Panc1 (cell line): ENCODE data around the gene COL27A1. TPM values are rescaled to one million over a fixed set of nuclear protein-coding genes. Genes with fewer than 3 reads are reported as not detected.

ENCODE experiments used
- ATAC-seq: fragments of 200-7000 bp; cut with Tn5 transposase; 2 replicates; pipeline ENCODE4 v1.9.1; 2020; ENCODE audit warnings: mild to moderate bottlenecking, moderate library complexity
- BruUV-seq: library from RNA; stranded (reverse); fragments of 400-500 nt; replicated peaks from 2 replicates; lab custom pipeline; 2021; lab: Mats Ljungman, UMichigan
- CTCF ChIA-PET: fragments of 300-600 bp; sonication (Branson Sonifier 250); formaldehyde crosslinking; loops from one replicate; lab custom pipeline; 2022; ENCODE audit warnings: antibody characterized with exemption; lab: Charles Lee
- POLR2A ChIA-PET: fragments of 300-600 bp; sonication (Branson Sonifier 250); formaldehyde crosslinking; loops from one replicate; lab custom pipeline; 2022; ENCODE audit warnings: antibody characterized with exemption; lab: Charles Lee
- DNase-seq: peaks from one replicate; pipeline ENCODE4 v3.0.0-alpha.2; 2010; ENCODE audit warnings: low read depth, low spot score
- H3K27ac ChIP-seq: 2 replicates; pipeline ENCODE4 v1.5.1; 2011; ENCODE audit warnings: mild to moderate bottlenecking, low read length, inconsistent platforms
- H3K27me3 ChIP-seq: fragments of 200-500 bp; sonication (Bioruptor generic); 2 replicates; pipeline ENCODE4 v1.6.0; 2014; ENCODE audit warnings: low read length, inconsistent platforms; ENCODE audit not compliant: control insufficient read depth, insufficient read depth
- H3K36me3 ChIP-seq: fragments of 200-500 bp; sonication (Bioruptor generic); 2 replicates; pipeline ENCODE4 v1.5.1; 2014; ENCODE audit warnings: inconsistent platforms, mild to moderate bottlenecking, low read length, moderate library complexity; ENCODE audit not compliant: control insufficient read depth, insufficient read depth
- H3K4me1 ChIP-seq: 2 replicates; pipeline ENCODE4 v1.5.1; 2011; ENCODE audit warnings: inconsistent platforms, mild to moderate bottlenecking, low read length, moderate library complexity; ENCODE audit not compliant: control insufficient read depth, insufficient read depth
- H3K4me3 ChIP-seq, 2 experiments: 2 replicates each; pipeline ENCODE4 v1.5.1; 2011 to 2012; ENCODE audit warnings: low read depth in 2 of 2, low read length in 2 of 2, mild to moderate bottlenecking in 2 of 2, inconsistent platforms in 1 of 2, moderate library complexity in 1 of 2
- H3K9me3 ChIP-seq: fragments of 200-500 bp; sonication (Bioruptor generic); 2 replicates; pipeline ENCODE4 v1.5.1; 2014; ENCODE audit warnings: low read depth, mild to moderate bottlenecking, inconsistent platforms, low read length, moderate library complexity; ENCODE audit not compliant: control insufficient read depth, insufficient read depth
- CTCF ChIP-seq: fragments of 450-650 bp; IDR thresholded peaks from 2 replicates; pipeline ENCODE4 v1.5.1; 2017; ENCODE audit warnings: mild to moderate bottlenecking
- POLR2AphosphoS5 ChIP-seq: IDR thresholded peaks from 2 replicates; pipeline ENCODE4 v1.6.1; 2012; ENCODE audit warnings: mild to moderate bottlenecking, low read depth, low read length, moderate library complexity
- REST ChIP-seq, 2 experiments: IDR thresholded peaks; 2 replicates each; pipeline ENCODE4 v1.6.1; 2011 to 2012; ENCODE audit warnings: low read depth in 2 of 2, control low read depth in 1 of 2, low read length in 1 of 2, mild to moderate bottlenecking in 1 of 2, moderate library complexity in 1 of 2; ENCODE audit not compliant: insufficient read depth in 1 of 2
- SIN3A ChIP-seq: IDR thresholded peaks from 2 replicates; pipeline ENCODE4 v1.6.1; 2012; ENCODE audit warnings: low read depth, mild to moderate bottlenecking, low read length, moderate library complexity, borderline replicate concordance; ENCODE audit not compliant: insufficient read depth
- TCF7L2 ChIP-seq: IDR thresholded peaks from 2 replicates; pipeline ENCODE4 v1.6.1; 2011; ENCODE audit warnings: mild to moderate bottlenecking, low read depth, low read length, inconsistent platforms
- in situ Hi-C: cut with HindIII; loops from 2 replicates; pipeline ENCODE4 v1.10.0; 2016; ENCODE audit warnings: low sequenced_read_pairs, low pct_unique_long_range_greater_than_20kb
- intact Hi-C: fragments of 100-400 bp; cut with micrococcal nuclease; formaldehyde crosslinking; loops from one replicate; pipeline ENCODE4 v1.10.0; 2022; ENCODE audit not compliant: unreplicated experiment
- total RNA-seq: library from RNA; stranded (reverse); gene quantifications from one replicate; pipeline ENCODE4 v1.2.1, GENCODE V29; 2021; ENCODE audit not compliant: unreplicated experiment

COL27A1 gene
- total RNA-seq, 1 experiment from 2014 or later: 5.1 TPM

- POLR2A ChIA-PET: interaction anchor here (0.7 kb wide), 1 partner anchor 223 kb away, joined by 3 read pairs; no protein-coding TSS in a partner anchor
- Histone ChIP-seq H3K4me3 (no peak overlapping the region), H3K9me3 (no peaks in the 10 kb centered on the region), H3K36me3 (no peaks in the 10 kb centered on the region), H3K27me3 (no peaks in the 10 kb centered on the region), H3K4me1 (no peaks in the 10 kb centered on the region), H3K27ac (no peak overlapping the region)
- CTCF ChIA-PET: no interaction called here
- ATAC-seq (no peak), DNase-seq (no peak)
- no TSS peak for BruUV-seq
- intact Hi-C loops (no loop called here), in situ Hi-C loops (no loop called here)
- TF ChIP-seq CTCF (no peak), POLR2AphosphoS5 (no peak), TCF7L2 (no peak), REST (IDR thresholded peaks at IDR 0.05; ENCODE audit: insufficient read depth in 1 of 2, low read depth in 2 of 2, low read length in 1 of 2) (no peak), SIN3A (no peak)
These were observed 157.8 kb downstream of the COL27A1 start for GRCh38 chr9:114313186-114313585.

DNA sequence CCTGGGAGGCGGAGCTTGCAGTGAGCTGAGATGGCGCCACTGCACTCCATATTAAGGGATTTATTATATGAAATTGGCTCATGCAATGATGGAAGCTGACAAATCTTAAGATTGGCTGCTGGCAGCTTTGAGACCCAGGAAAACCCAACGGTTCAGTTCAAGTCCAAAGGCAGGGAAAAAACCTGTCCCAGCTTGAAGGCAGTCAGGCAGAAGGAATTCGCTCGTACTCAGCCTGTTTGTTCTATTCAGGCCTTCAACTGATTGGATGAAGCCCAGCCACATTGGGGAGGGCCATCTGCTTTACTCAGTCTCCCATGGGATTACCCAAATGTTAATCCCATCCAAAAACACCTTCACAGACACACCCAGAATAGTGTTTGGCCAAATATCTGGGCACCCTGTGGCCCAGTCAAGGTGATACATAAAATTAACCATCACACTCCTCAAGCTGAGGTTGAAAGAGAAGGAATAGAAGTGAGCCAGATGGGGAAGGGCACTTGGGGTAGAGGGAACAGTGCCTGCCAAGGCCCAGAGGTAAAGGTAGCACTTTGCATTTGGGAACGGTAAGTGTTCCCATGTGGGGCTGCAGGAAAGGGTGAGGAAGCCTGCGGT is 159.0 kb downstream of the COL27A1 start:
- ATAC-seq (no peak), DNase-seq (no peak)
- ChIA-PET POLR2A (no interaction called here), CTCF (no interaction called here)
- in situ Hi-C loops (no loop called here), intact Hi-C loops (no loop called here)
- Histone ChIP-seq H3K9me3 (no peaks in the 10 kb centered on the region), H3K4me1 (no peaks in the 10 kb centered on the region), H3K4me3 (no peak overlapping the region), H3K27ac (no peak overlapping the region), H3K27me3 (no peaks in the 10 kb centered on the region), H3K36me3 (no peaks in the 10 kb centered on the region)
- no TSS peak for BruUV-seq
- TF ChIP-seq SIN3A (no peak), CTCF (no peak), TCF7L2 (no peak), REST (IDR thresholded peaks at IDR 0.05; ENCODE audit: insufficient read depth in 1 of 2, low read depth in 2 of 2, low read length in 1 of 2) (no peak), POLR2AphosphoS5 (no peak)
